Stimulated activated CD8-positive, alpha-beta memory T cell treated with anti-CD3 and anti-CD28 coated beads, Interleukin-2, amount 100 ng/mL, for 48 hours (primary cell): ENCODE results near the gene ASTN1.
"Not testable (repeated sequence)": the region's sequence is repeated elsewhere in the genome, so short reads cannot be mapped to it uniquely, and the experiment has no call there.

Source experiments
- DNase-seq, 2 donors: peaks; one replicate each; pipeline ENCODE4 v3.0.0-alpha.2; 2020; ENCODE audit warnings: low read depth in 2 of 2

The ASTN1 gene

GRCh38 chr1:177106614-177107365, 57.7 kb downstream of the ASTN1 start:
- no peak for DNase-seq

DNA sequence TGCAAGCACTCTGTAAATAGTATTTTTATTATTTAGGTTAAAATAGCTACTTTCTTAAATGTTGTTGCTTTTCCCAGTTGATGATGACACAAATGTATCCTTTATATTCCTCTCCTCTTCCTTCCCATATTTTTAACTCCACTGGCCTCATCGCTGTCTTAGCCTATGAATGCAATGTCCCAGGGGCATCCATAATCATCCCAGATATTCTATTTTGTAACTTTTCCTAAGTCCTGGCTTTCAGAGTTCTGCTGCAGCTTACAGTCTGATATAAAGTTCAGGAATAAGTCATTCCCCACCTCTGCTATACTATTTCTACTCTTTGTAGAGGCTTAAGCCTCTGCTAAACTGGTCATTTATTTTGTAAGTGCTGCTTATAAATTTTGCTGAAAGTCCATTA, 58.3 kb downstream of the ASTN1 start:
- no peak for DNase-seq

DNA sequence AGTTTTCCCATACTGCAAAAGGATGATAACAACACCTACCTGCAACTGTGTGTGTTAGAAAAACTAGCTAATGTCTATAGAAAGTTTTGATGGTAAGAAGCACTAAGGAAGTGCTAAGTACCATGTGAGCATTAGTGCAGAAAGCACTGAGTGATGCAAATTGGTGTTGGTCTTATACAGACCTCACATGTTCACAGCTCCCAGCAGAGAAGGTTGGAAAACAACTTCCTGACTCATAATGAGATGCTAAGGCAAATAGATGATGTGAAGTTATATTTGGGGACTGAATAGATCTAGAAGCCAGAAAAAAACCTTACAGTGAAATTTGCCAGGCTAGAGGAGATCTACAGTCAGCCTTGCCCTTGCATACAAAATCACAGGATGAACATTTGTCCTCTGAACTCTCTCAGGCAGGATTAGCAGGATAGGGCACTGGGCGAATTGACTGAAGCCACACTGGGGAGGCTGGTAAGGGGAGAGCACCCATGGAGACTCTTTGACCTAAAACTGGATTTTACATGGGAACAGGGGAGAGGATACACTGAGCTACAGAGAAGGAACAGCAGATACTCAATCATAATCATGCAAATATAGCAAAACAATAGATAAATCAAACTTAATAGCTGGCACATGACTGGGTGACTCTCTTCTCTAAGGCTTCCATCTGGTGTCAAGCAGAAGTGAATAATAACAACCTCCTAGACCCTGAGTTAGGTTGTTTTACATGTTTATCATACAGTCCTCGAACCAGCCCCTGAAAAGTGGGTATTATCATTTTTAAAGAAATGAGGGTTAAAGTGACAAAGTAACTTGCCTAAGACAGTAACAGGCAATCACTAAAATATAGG, 61.3 kb downstream of the ASTN1 start:
- no peak for DNase-seq

GRCh38 chr1:177092001-177092400, 72.5 kb downstream of the ASTN1 start:
- DNase-seq = no peak

- no peak for DNase-seq
Measured at GRCh38 chr1:177091040-177091439, 73.5 kb downstream of the ASTN1 start.

- no peak for DNase-seq
Measured at GRCh38 chr1:177088966-177089365, 75.5 kb downstream of the ASTN1 start.

DNA sequence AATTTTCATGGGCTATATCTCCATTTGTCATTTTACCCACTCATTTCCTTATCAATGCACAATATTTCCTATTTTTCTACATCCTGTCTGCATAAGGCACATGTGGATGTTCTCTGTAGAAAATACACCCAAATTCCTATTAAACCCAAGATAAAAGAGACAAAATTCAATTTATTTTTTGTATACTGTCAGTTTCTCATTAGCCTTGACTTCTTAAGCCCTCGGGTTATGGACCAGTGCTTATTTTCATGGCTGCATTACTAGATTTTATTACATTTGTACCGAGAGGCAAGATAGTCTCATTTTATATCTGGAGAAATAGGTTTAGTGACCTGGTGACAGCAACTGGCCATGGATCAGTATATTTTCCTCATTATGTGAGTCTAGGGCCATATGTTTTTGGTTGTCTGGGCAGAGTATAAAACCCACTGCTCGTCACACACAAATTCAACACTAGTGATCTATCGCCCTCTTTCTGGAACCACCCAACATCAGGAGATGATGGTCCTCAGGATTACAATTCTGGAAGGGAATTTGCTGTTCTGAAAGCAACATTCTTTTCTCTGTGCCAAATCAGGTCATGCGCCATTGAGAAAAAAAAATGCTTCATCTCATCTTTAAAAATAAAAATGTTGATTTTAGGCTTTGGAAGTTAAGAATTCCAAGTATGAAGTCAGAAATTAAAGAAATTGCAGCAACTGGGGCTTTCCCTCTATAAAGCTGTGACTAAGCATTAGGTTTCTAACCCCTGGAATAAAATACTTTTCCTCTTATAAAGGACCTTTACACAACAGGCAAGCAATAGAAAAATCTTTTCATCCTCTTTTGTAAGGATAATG, 81.4 kb downstream of the ASTN1 start:
- DNase-seq = no peak

GRCh38 chr1:177080564-177080963, 83.9 kb downstream of the ASTN1 start:
- DNase-seq = no peak

DNA sequence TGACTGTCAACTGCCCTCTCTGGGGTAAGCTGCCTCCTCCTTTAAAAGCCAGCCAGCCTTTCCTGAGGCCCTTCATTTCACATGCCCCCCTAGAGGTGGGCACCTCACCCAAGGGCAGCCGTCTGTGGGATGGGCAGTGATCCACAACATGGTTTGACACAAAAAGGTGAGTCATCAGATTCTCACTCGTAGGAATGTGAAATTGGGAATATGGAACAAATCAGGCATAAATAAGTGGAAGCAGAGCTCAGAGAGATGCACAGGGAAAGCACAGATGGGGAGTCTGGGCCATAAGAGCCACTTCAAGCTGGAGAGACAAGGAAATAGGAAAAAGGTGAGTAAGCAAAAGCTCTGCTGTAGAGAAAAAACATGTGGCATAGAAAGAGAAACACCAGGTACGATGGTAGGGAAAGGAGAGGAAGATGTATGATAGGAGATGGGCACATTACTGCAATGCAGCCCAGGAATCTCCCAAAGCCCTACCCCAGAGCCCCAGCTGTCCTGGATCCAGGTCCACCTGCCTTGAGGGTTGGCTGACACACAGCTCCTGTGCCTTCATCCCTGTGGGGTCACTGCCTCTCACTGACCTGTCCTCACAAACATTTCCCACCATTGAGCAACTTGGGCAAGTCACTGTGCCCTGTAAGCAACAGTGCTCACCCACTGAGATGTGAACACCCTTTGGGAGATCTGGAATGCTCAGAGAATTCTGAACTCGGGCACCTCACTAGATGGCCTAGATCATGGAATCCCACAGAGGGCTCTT, 86.6 kb downstream of the ASTN1 start:
- DNase-seq = no peak

- no peak for DNase-seq
Measured at GRCh38 chr1:177077006-177077405, 87.5 kb downstream of the ASTN1 start.

DNA sequence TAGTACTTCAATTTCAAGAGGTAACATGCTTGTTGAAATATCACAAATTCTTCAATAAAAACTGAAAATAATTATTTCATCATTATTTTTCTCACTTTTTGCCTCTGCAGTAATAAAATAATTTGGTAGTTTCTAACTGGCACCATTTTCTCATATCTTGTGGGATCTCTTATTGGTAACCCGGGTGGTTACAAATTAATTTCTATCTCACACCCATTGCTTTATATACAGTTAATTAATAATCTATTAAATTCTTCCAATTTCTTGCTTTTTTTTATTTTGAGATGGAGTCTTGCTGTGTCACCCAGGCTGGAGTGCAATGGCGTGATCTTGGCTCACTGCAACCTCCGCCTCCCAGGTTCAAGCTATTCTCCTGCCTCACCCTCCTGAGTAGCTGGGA, 89.7 kb downstream of the ASTN1 start:
- DNase-seq = not testable (repeated sequence)

- no peak for DNase-seq
Measured at GRCh38 chr1:177069490-177069889, 95.0 kb downstream of the ASTN1 start.

DNA sequence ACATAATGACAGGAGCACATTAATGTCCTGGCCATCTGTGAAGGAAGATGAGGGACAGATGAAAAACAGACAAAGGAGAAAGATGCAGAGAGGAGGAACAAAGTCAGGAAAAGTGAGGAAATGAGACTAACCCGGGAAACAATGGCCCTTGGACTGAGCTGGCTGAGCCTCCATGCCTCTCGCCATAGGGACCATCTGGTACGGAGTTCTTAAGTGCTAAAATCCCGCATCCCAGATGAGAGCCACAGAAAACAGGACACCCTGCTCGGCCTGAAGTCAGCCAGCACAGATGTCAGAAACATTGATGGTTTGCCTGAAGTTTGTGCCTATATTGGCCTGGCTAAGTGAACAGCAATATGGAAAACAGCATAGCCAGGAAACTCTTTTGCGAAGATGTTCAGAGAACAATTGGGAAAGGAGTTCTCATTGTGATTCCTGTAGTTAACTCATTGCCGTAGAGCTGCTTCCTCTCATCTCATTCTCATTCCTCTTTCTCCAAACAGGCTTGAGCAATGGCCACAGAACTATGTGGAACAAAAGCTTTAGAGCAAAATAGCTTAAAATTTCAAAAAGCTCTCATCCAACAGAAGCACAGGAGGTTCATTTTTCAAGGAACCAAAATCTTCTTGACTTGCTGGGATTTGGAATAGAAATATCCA, 96.6 kb downstream of the ASTN1 start:
- no peak for DNase-seq

- no peak for DNase-seq
Measured at GRCh38 chr1:177065430-177065829, 99.1 kb downstream of the ASTN1 start.

DNA sequence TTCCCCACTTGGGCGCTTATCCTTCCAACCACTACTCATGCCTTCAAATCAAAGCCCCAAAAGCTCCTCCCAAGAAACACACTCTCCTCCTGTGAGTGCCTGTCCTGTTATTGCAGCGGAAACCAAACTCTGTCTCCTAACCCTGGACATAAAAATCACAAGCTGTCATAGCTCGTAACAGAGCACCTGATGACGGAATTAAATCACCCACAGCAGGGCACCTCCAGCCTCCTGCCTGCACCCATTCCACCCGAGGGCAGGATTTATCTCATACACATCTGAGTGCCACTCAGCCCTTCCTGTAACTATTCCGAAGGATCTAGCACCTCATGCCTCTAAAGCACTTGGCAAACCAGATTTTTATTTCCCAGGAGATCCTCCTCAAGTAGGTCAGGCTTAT, 100.9 kb downstream of the ASTN1 start:
- DNase-seq = no peak

GRCh38 chr1:177054542-177054941, 110.0 kb downstream of the ASTN1 start:
- no peak for DNase-seq

- no peak for DNase-seq
Measured at GRCh38 chr1:177053648-177054047, 110.9 kb downstream of the ASTN1 start.

DNA sequence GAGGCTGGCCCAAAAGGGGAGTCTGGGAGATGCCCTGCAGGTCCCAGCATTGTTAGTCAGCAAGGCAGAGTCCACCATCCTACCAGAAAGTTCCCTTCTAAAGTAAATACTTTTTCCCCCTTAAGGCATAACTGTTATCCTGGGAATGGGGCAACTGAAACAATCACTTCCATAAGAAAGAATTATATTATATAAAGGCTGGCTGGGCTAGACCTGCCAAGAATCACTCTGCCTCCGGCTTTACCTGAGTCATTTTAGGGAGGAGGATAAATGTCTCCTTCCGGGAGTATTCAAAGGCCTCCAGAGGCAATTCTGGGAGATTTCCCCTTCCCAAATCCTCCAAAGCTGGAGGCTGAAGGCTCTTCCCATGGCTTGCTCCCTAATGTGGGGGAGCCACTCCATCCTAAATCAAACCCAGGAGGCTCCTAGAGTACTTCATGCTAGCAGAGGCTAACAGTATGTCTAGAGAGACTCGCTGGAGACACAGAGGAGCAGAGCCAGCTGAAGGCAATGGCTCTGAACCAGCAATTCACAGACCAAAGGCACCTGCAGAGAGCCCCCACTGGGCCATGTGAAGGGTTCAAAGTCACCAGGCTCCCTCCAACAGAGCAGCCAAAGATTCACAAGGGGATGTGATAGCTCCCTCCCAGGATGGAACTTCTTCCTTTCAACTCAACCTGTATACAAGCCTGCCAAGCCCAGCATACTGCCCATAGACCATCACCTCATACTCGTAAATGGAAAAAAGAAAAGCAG, 116.0 kb downstream of the ASTN1 start:
- no peak for DNase-seq

- no peak for DNase-seq
Measured at GRCh38 chr1:177045151-177045550, 119.4 kb downstream of the ASTN1 start.

- DNase-seq = no peak
Measured at GRCh38 chr1:177044390-177044789, 120.1 kb downstream of the ASTN1 start.
